Psoas muscle (tissue), 8 donors: Measurements from ENCODE around the gene APOBEC2. TPM values are rescaled to one million over a fixed set of nuclear protein-coding genes. Genes with fewer than 3 reads are reported as not detected.
"Not testable (repeated sequence)": the region's sequence is repeated elsewhere in the genome, so short reads cannot be mapped to it uniquely, and the experiment has no call there.

Experiments used
- ATAC-seq, 4 donors: fragments of 200-7000 bp; cut with Tn5 transposase; one replicate each; pipeline ENCODE4 v1.9.1; 2020; ENCODE audit warnings: moderate library complexity in 3 of 4, mild to moderate bottlenecking in 2 of 4
- DNase-seq, 2 donors: peaks; one replicate each; pipeline ENCODE4 v3.0.0-alpha.2; 2020
- H3K27ac ChIP-seq: fragments of 200-600 bp; one replicate; pipeline ENCODE4 v1.8.0; 2022
- H3K27me3 ChIP-seq, 3 donors: fragments of 200-600 bp in 1 of 3; one replicate each; pipeline versions ENCODE4 v1.6.1 to v1.8.0; 2013 to 2022; ENCODE audit warnings: low read length in 2 of 3, mild to moderate bottlenecking in 2 of 3, moderate library complexity in 1 of 3; ENCODE audit not compliant: insufficient read depth in 3 of 3
- H3K36me3 ChIP-seq, 2 donors: fragments of 200-600 bp in 1 of 2; one replicate each; pipeline versions ENCODE4 v1.6.1 to v1.8.0; 2013 to 2022; ENCODE audit warnings: low read depth in 1 of 2, mild to moderate bottlenecking in 1 of 2, moderate library complexity in 1 of 2; ENCODE audit not compliant: insufficient read depth in 1 of 2
- H3K4me1 ChIP-seq: fragments of 200-600 bp; one replicate; pipeline ENCODE4 v1.8.0; 2022
- H3K4me3 ChIP-seq: fragments of 200-600 bp; one replicate; pipeline ENCODE4 v1.8.0; 2022; ENCODE audit warnings: mild to moderate bottlenecking
- H3K9me3 ChIP-seq: fragments of 200-600 bp; one replicate; pipeline ENCODE4 v1.8.0; 2022
- CTCF ChIP-seq: fragments of 200-600 bp; IDR thresholded peaks from one replicate; pipeline ENCODE4 v1.8.0; 2022; ENCODE audit warnings: antibody characterized with exemption
- WGBS, 3 donors: extraction: QIAGEN DNeasy Blood & Tissue Kit; methylation state at CpG; one replicate each; pipeline versions ENCODE4 v1.1.6 to v1.1.7; 2013; 5-methylcytosine and 5-hydroxymethylcytosine counted together
- intact Hi-C, 2 donors: fragments of 100-400 bp; cut with DNase I; formaldehyde crosslinking; loops; one replicate each; pipeline versions ENCODE4 v1.11.0 to v1.14.2; 2022
- long read RNA-seq, 2 donors: library from polyadenylated mRNA; unstranded; transcript quantifications; one replicate each; pipeline ENCODE4 v2.0.0, GENCODE V29; 2021
- polyA plus RNA-seq, 3 donors: library from polyadenylated mRNA; stranded (reverse); fragments of 200-250 nt; gene quantifications; one replicate each; pipeline ENCODE4 v1.2.3, GENCODE V29; 2013
- total RNA-seq, 4 donors: library from RNA; stranded (reverse); fragmentation: NEBNext Ultra II Directional in 2 of 4; extraction: Animal tissue kit (Norgen Biotek cat#: 25700) in 2 of 4; gene quantifications; one replicate each; pipeline versions ENCODE4 v1.2.1 to v1.2.4, GENCODE V29; 2021 to 2023
- donor health status: healthy with polysubstance abuse.
- donor health status: DM: no; HTN: no; CAD: no; lungs with moderate emphysema.
- donor health status: Bipolar disorder and iron deficiency.
- donor health status: healthy.
- donor health status: DM: yes; HTN: yes; CAD: no.
- donor health status: DM: no; HTN: no; CAD: no.
- donor health status: DM: no; HTN: no; CAD: no.
- donor health status: DM: yes; HTN: yes; CAD: no.

The APOBEC2 gene
- total RNA-seq (100 to 1,000 TPM; 135 to 511 (median 272) TPM), polyA plus RNA-seq (100 to 1,000 TPM in 1 of 3 donors, 10 to 100 TPM in 2; 16.4 to 141 (median 80.7) TPM)
- long read RNA-seq, donor 1, transcript APOBEC2-201 (3 exons, 1,151 nt): major isoform, 248 of 260 reads
- long read RNA-seq, donor 1, partial matches to known transcripts: 11 of 260 reads
- long read RNA-seq, donor 1, other reads (novel, unspliced or antisense): 1 of 260 reads
- long read RNA-seq, donor 2, transcript APOBEC2-201 (3 exons, 1,151 nt): major isoform, 166 of 172 reads
- long read RNA-seq, donor 2, partial matches to known transcripts: 5 of 172 reads
- long read RNA-seq, donor 2, other reads (novel, unspliced or antisense): 1 of 172 reads

DNA sequence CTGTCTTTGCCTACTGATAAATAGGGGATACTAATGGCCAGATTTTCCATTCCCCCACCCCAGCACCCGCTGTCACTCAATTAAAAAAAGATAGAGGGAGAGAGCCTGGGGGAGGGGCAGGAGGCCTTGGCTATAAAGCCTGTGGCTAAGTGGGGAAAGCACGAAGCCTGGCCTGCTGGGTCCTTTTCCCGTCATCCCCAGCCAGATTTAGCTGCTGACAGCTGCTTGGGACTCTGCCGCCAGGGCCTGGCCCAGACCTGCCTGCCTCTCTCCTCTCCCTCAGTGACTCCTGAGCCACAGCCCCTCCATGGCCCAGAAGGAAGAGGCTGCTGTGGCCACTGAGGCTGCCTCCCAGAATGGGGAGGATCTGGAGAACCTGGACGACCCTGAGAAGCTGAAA, at the start of gene APOBEC2:
Gene APOBEC2, plus strand, starts transcription at position 162 of the 400 bp plus-strand sequence. Its CDS starts 146 bp downstream, at position 308.
- peak; percentile 86 to 93 (median 86) for ATAC-seq
- H3K27me3 ChIP-seq: no peaks in the 10 kb centered on the region
- no peak for TF ChIP-seq CTCF
- H3K27ac ChIP-seq: peak within 1 kb of the TSS; percentile 99
- H3K36me3 ChIP-seq: peaks cover 0 to 23% of the 10 kb centered on the region in 2 donors
- peak; percentile 81 to 94 for DNase-seq
- H3K4me1 ChIP-seq: peaks cover 35% of the 10 kb centered on the region
- H3K9me3 ChIP-seq: no peaks in the 10 kb centered on the region
- intact Hi-C loops: no loop called here
- peak within 1 kb of the TSS; percentile 68 for H3K4me3 ChIP-seq
- WGBS, 3 donors: 21 to 25% (median 22%) methylated on average over 5 of the region's 5 CpGs

- H3K27ac ChIP-seq, H3K36me3 ChIP-seq, H3K4me3 ChIP-seq, H3K9me3 ChIP-seq, H3K27me3 ChIP-seq: not testable (repeated sequence)
- DNase-seq: peak; percentile 33 to 54
- WGBS, 3 donors: 12 to 24% (median 13%) methylated on average over 7 of the region's 7 CpGs
- H3K4me1 ChIP-seq: peaks cover 10% of the 10 kb centered on the region
- ATAC-seq: peak in 3 of 4 donors; percentile 71 to 86 (median 74)
- peak; percentile 58 for TF ChIP-seq CTCF
- intact Hi-C loops: loop anchor here (5.0 to 10.0 kb wide), 2 partner anchors 59 to 61 kb away; no protein-coding TSS in a partner anchor
Observed at GRCh38 chr6:41006217-41006616, 46.8 kb upstream of the APOBEC2 start.

DNA sequence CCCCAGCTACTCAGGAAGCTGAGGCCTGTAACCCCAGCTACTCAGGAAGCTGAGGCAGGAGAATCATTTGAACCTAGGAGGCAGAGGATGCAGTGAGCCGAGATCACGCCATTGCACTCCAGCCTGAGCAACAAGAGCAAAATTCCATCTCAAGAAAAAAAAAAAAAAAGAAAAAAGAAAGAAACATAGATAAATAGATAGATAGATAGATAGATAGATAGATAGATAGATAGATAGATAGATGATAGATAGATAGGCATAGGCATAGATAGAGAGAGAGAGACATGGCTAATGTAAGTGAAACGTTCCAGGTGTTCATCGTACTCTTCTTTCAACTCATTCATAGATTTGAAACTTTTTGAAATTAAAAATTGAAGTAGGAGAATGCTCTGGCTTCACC, 46.0 kb upstream of the APOBEC2 start:
- not testable (repeated sequence) for H3K4me1 ChIP-seq, H3K27ac ChIP-seq, H3K4me3 ChIP-seq, H3K27me3 ChIP-seq, H3K9me3 ChIP-seq, H3K36me3 ChIP-seq, ATAC-seq, DNase-seq
- intact Hi-C loops: loop anchor here (5.0 to 10.0 kb wide), 2 partner anchors 58 to 60 kb away; no protein-coding TSS in a partner anchor
- 89 to 96% (median 92%) methylated on average over 4 of the region's 4 CpGs for WGBS, 3 donors

DNA sequence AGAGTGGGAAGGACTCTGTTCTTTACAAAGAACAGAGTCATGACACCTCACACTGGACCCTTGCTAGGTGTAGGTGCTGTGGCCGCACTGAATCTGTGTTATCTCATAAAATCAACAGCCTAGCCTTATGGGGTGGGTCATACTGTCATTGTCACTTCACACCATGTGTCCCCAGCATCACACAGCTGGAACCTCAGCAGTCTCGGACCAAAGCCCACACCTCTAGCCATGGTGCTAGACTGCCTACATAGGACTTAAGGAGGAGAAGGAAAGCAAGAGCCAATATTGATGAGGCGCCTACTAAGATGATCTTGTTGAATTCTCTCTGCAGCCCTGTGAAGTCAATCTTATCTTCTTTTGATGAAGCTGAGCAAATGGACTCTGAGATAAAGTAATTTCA, 45.0 kb upstream of the APOBEC2 start:
- 91 to 98% (median 98%) methylated on average over 3 of the region's 3 CpGs for WGBS, 3 donors
- ATAC-seq (no peak), DNase-seq (no peak)
- H3K4me1 ChIP-seq: peaks cover 2% of the 10 kb centered on the region
- H3K36me3 ChIP-seq: no peaks in the 10 kb centered on the region
- H3K27ac ChIP-seq: no peak overlapping the region
- TF ChIP-seq CTCF: no peak
- no peak overlapping the region for H3K4me3 ChIP-seq
- no peaks in the 10 kb centered on the region for H3K9me3 ChIP-seq
- intact Hi-C loops: loop anchor here (5.0 to 10.0 kb wide), 2 partner anchors 57 to 59 kb away; no protein-coding TSS in a partner anchor
- no peaks in the 10 kb centered on the region for H3K27me3 ChIP-seq

DNA sequence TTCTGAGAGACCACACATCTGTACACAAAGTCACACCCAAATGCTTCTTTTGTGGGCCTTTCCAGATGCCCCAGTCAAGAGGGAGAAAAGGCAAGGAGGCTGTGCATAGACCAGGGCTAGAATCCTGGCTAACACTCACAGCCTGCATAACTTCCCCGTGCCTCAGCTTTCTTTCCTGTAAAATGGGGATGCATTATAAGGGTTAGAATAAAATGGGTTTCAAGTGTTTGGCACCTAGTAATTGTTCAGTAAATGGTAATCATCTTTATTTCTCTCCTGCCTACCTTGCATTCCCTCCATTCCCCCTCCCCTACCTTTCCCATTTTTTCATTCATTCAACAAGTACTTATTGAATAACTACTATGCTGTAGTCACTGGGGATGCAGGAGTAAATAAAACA, 43.3 kb upstream of the APOBEC2 start:
- Histone ChIP-seq H3K27ac (no peak overlapping the region), H3K27me3 (no peaks in the 10 kb centered on the region), H3K36me3 (no peaks in the 10 kb centered on the region), H3K9me3 (no peaks in the 10 kb centered on the region), H3K4me3 (no peak overlapping the region), H3K4me1 (peaks cover 2% of the 10 kb centered on the region)
- DNase-seq (no peak), ATAC-seq (no peak)
- 95 to 100% (median 96%) methylated on average over 1 of the region's 1 CpG for WGBS, 3 donors
- intact Hi-C loops: loop anchor here (5.0 to 10.0 kb wide), 2 partner anchors 55 to 58 kb away; no protein-coding TSS in a partner anchor
- no peak for TF ChIP-seq CTCF
